Mammary epithelial cell (primary cell): Measurements from ENCODE around the gene TEKT2.

Source experiments
- EZH2 ChIP-seq: IDR thresholded peaks from 2 replicates; pipeline ENCODE4 v1.6.1; 2012; ENCODE audit warnings: low read length, inconsistent platforms, borderline replicate concordance
- TF ChIP-seq, protein P1 (sequence below), 2 donors: IDR thresholded peaks in 1 of 2; conservative IDR thresholded peaks in 1 of 2; 2 replicates each; pipeline ENCODE4 v1.5.1; 2011 to 2012; ENCODE audit warnings: inconsistent platforms in 2 of 2, low read length in 2 of 2, mild to moderate bottlenecking in 2 of 2, control low read depth in 1 of 2, low read depth in 1 of 2; ENCODE audit not compliant: insufficient read depth in 1 of 2; ENCODE audit errors: extremely low read depth in 1 of 2

DNA sequence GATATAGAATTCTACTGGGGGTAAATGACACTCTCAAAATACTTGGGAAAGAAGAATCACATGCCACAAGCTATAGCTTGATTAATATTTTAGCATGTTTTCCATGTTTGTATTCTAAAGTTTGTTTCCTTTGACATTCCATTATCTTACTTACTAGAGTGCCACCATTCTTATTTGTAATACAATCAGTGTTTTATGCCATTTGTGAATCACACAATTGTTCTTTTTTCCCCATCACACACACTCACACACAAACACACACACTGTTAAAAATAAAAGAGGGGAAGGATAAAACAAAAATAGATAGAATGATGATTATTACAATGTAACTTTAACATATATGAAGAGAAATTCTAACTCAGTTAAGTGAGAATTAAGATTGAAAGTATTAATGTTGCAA is 16.0 kb upstream of the TEKT2 start:
- TF ChIP-seq, protein P1, sequence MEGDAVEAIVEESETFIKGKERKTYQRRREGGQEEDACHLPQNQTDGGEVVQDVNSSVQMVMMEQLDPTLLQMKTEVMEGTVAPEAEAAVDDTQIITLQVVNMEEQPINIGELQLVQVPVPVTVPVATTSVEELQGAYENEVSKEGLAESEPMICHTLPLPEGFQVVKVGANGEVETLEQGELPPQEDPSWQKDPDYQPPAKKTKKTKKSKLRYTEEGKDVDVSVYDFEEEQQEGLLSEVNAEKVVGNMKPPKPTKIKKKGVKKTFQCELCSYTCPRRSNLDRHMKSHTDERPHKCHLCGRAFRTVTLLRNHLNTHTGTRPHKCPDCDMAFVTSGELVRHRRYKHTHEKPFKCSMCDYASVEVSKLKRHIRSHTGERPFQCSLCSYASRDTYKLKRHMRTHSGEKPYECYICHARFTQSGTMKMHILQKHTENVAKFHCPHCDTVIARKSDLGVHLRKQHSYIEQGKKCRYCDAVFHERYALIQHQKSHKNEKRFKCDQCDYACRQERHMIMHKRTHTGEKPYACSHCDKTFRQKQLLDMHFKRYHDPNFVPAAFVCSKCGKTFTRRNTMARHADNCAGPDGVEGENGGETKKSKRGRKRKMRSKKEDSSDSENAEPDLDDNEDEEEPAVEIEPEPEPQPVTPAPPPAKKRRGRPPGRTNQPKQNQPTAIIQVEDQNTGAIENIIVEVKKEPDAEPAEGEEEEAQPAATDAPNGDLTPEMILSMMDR (conservative IDR thresholded peaks at IDR 0.05 in 1 of 2, IDR thresholded peaks at IDR 0.05 in 1 of 2; ENCODE audit: extremely low read depth in 1 of 2, insufficient read depth in 1 of 2, low read depth in 1 of 2, low read length in 2 of 2) = no peak
- no peak for TF ChIP-seq EZH2
